WERI-Rb-1 (cell line): ENCODE data around the gene IDI1.
"Not testable (repeated sequence)": the region's sequence is repeated elsewhere in the genome, so short reads cannot be mapped to it uniquely, and the experiment has no call there.

Experiments
- DNase-seq: peaks from one replicate; pipeline ENCODE4 v3.0.0-alpha.2; 2020
- H3K27ac ChIP-seq: fragments of 250-450 bp; sonication (Bioruptor Pico); 2 replicates; pipeline ENCODE4 v1.5.1; 2020; ENCODE audit warnings: mild to moderate bottlenecking, moderate library complexity
- H3K27me3 ChIP-seq: fragments of 250-450 bp; sonication (Bioruptor Pico); 2 replicates; pipeline ENCODE4 v1.5.1; 2021; ENCODE audit warnings: mild to moderate bottlenecking, low read depth, moderate library complexity; ENCODE audit not compliant: insufficient read depth, severe bottlenecking
- H3K36me3 ChIP-seq: fragments of 250-450 bp; sonication (Bioruptor Pico); 2 replicates; pipeline ENCODE4 v1.5.1; 2020; ENCODE audit warnings: mild to moderate bottlenecking, moderate library complexity
- H3K4me3 ChIP-seq: 2 replicates; pipeline ENCODE4 v1.5.1; 2011; ENCODE audit warnings: low read depth, mild to moderate bottlenecking, control low read depth, low read length
- H3K9me3 ChIP-seq: fragments of 250-450 bp; sonication (Bioruptor Pico); 2 replicates; pipeline ENCODE4 v1.5.1; 2021; ENCODE audit warnings: mild to moderate bottlenecking, moderate library complexity; ENCODE audit not compliant: severe bottlenecking
- TF ChIP-seq, protein P1 (sequence below): IDR thresholded peaks from 2 replicates; pipeline ENCODE4 v1.5.1; 2011; ENCODE audit warnings: low read depth, mild to moderate bottlenecking, control low read depth, inconsistent platforms, low read length

Gene IDI1

DNA sequence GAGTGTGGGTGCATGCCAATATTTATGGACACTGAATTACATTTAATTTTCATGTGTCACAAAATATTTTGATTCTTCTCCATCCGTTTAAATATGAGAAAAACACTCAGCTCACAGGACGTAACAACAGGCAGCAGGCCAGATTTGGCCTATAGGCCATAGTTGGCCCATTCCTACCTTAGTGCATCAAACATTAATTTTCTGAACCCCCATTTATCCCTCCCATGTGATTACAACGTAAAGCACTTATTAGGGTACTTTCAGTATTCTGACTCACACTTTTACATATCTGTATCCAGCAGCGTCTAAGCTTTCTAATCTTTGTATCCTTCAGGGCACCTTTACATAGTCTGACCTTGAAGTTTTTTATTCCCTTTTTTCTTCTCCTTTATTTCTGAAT lies 4.0 kb downstream of the IDI1 start:
- H3K9me3 ChIP-seq: no peaks in the 10 kb centered on the region
- no peak overlapping the region for H3K4me3 ChIP-seq
- TF ChIP-seq, protein P1, sequence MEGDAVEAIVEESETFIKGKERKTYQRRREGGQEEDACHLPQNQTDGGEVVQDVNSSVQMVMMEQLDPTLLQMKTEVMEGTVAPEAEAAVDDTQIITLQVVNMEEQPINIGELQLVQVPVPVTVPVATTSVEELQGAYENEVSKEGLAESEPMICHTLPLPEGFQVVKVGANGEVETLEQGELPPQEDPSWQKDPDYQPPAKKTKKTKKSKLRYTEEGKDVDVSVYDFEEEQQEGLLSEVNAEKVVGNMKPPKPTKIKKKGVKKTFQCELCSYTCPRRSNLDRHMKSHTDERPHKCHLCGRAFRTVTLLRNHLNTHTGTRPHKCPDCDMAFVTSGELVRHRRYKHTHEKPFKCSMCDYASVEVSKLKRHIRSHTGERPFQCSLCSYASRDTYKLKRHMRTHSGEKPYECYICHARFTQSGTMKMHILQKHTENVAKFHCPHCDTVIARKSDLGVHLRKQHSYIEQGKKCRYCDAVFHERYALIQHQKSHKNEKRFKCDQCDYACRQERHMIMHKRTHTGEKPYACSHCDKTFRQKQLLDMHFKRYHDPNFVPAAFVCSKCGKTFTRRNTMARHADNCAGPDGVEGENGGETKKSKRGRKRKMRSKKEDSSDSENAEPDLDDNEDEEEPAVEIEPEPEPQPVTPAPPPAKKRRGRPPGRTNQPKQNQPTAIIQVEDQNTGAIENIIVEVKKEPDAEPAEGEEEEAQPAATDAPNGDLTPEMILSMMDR: no peak
- H3K27me3 ChIP-seq: no peaks in the 10 kb centered on the region
- H3K27ac ChIP-seq: no peak overlapping the region
- peaks cover 29% of the 10 kb centered on the region for H3K36me3 ChIP-seq
- no peak for DNase-seq

DNA sequence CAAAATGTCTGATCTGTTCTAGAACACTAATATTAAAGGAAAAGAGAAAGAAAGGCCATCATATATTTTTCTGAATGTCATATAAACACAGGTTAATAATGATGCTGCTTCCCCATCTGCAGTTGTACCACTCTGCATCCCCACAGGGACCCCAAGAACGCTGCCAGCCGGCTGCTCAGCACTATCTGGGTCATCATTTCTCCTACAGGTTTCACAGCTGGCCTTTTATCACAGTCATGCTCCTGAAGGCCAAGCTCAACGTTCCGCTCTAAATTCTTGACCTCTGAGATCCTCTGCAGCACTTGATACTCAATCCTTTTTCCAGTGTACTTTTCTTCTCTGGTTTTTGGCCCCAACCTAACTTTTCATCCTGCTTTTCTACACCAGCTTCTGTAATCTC lies 4.8 kb downstream of the IDI1 start:
- no peaks in the 10 kb centered on the region for H3K9me3 ChIP-seq
- TF ChIP-seq, protein P1: no peak
- peaks cover 29% of the 10 kb centered on the region for H3K36me3 ChIP-seq
- H3K27ac ChIP-seq: no peak overlapping the region
- no peak for DNase-seq
- H3K27me3 ChIP-seq: no peaks in the 10 kb centered on the region
- no peak overlapping the region for H3K4me3 ChIP-seq

DNA sequence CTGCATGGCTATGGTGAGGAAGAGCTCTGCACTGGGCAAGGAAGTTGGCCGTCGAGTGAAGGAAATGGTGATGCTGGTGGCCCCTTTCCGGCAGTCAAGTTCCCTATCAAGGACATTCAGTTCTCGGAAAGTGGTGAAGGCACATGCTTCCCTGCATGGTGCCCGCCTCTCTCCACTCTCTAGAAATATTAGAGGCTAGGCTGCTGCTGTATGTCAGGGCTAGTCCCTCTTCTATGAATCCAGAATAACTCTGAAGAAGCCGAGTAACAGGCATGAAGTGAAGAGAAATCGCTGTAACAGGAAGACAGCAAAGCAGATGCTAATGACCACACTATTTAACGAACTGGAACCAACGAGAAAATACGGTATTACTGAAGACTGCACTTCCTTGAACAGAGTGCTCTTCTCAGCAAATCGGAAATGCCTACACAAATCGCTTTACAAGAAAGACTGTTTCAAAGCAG lies 5.4 kb downstream of the IDI1 start:
- no peak overlapping the region for H3K4me3 ChIP-seq

DNA sequence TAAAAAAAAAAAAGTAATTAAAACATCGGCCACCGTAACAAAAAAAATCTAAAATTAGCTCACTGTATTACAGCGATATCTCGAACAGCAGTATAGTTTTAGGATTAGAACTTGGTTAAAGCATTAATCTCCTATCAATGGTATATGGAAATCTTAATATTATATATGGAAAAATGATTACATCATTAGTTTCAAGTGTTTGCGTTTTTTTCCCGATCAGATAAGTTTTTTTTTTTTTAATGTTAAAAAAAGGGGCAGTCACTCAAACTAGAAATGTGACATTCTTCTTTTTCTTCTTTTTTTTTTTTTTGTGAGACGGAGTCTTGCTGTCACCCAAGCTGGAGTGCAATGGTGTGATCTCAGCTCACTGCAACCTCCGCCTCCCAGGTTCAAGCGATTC lies 7.4 kb downstream of the IDI1 start:
- TF ChIP-seq, protein P1: no peak
- Histone ChIP-seq H3K27ac (no peak overlapping the region), H3K36me3 (peaks cover 29% of the 10 kb centered on the region)

More for the DNA sequence above, 5.4 kb downstream of the IDI1 start:
- TF ChIP-seq, protein P1: no peak
- Histone ChIP-seq H3K27me3 (no peaks in the 10 kb centered on the region), H3K27ac (no peak overlapping the region), H3K9me3 (no peaks in the 10 kb centered on the region), H3K36me3 (peaks cover 29% of the 10 kb centered on the region)
- no peak for DNase-seq

DNA sequence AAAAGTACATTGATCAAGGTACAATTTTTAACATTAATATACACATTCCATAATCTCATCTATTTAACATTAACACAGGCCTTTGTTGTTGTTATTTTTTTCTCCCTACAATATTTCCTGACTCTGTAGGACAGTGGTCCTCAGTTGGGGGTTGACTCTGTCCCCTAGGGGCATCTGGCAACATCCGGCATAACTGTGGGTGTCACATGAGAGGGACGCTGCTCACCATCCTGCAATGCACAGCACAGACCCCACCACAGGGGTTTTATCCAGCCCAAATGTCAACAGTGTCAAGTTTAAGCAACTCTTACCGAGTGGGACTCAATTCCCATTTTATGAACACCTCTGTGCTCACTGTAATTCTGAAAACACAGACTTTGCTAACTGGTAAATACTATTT lies 8.8 kb downstream of the IDI1 start:
- DNase-seq: no peak
- H3K36me3 ChIP-seq: peaks cover 22% of the 10 kb centered on the region

More for the DNA sequence above, 7.4 kb downstream of the IDI1 start:
- H3K9me3 ChIP-seq: no peaks in the 10 kb centered on the region
- no peaks in the 10 kb centered on the region for H3K27me3 ChIP-seq
- no peak for DNase-seq
- no peak overlapping the region for H3K4me3 ChIP-seq

DNA sequence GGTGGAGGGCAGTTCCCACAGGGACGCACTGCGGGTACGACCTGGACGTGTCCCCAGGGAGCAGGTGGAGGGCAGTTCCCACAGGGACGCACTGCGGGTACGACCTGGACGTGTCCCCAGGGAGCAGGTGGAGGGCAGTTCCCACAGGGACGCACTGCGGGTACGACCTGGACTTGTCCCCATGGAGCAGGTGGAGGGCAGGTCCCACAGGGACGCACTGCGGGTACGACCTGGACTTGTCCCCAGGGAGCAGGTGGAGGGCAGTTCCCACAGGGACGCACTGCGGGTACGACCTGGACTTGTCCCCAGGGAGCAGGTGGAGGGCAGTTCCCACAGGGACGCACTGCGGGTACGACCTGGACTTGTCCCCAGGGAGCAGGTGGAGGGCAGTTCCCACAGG lies 10.2 kb downstream of the IDI1 start:
- H3K36me3 ChIP-seq: peaks cover 18% of the 10 kb centered on the region
- not testable (repeated sequence) for H3K27ac ChIP-seq, DNase-seq

More for the DNA sequence above, 8.8 kb downstream of the IDI1 start:
- H3K4me3 ChIP-seq: no peak overlapping the region
- H3K27ac ChIP-seq: no peak overlapping the region
- H3K27me3 ChIP-seq: no peaks in the 10 kb centered on the region
- H3K9me3 ChIP-seq: no peaks in the 10 kb centered on the region
- TF ChIP-seq, protein P1: no peak

More for the DNA sequence above, 10.2 kb downstream of the IDI1 start:
- H3K9me3 ChIP-seq, H3K4me3 ChIP-seq, H3K27me3 ChIP-seq: not testable (repeated sequence)
